HG03469 (cell line): ENCODE data around the gene WDCP.
"Not testable (repeated sequence)": the region's sequence is repeated elsewhere in the genome, so short reads cannot be mapped to it uniquely, and the experiment has no call there.

ENCODE experiments used
- ATAC-seq: cut with Tn5 transposase; IDR thresholded peaks from one replicate; pipeline ENCODE4 v1.9.1; 2021; ENCODE audit warnings: mild to moderate bottlenecking, moderate library complexity, moderate number of reproducible peaks; ENCODE audit not compliant: unreplicated experiment

The WDCP gene

GRCh38 chr2:24046930-24047702, at the start of gene WDCP:
Gene WDCP, minus strand, starts transcription at chr2:24047391. Its CDS starts 7,897 bp downstream, at chr2:24039494.
- ATAC-seq = peak; percentile 90

- not testable (repeated sequence) for ATAC-seq
These were observed 48.0 kb upstream of the WDCP start for GRCh38 chr2:24095171-24095677.

- ATAC-seq = not testable (repeated sequence)
These were observed 46.1 kb upstream of the WDCP start for GRCh38 chr2:24093270-24093669.

GRCh38 chr2:24088821-24089359, 41.7 kb upstream of the WDCP start:
- ATAC-seq = no peak

GRCh38 chr2:24087032-24087431, 39.8 kb upstream of the WDCP start:
- no peak for ATAC-seq

GRCh38 chr2:24086241-24086640, 39.0 kb upstream of the WDCP start:
- no peak for ATAC-seq

GRCh38 chr2:24085200-24085489, 38.0 kb upstream of the WDCP start:
- ATAC-seq = no peak

GRCh38 chr2:24084386-24085199, 37.4 kb upstream of the WDCP start, which contains the start of gene TP53I3:
Gene TP53I3, minus strand, starts transcription at chr2:24084834. Its CDS starts 508 bp downstream, at chr2:24084326.
- peak; percentile 42 for ATAC-seq

GRCh38 chr2:24083567-24084385, 36.6 kb upstream of the WDCP start:
- ATAC-seq = peak; percentile 78

- no peak for ATAC-seq
These were observed 35.8 kb upstream of the WDCP start for GRCh38 chr2:24082787-24083566.

- ATAC-seq = no peak
These were observed 33.5 kb upstream of the WDCP start for GRCh38 chr2:24080701-24081100.

GRCh38 chr2:24077879-24078278, 30.7 kb upstream of the WDCP start:
- no peak for ATAC-seq

GRCh38 chr2:24077535-24077877, 30.3 kb upstream of the WDCP start:
- no peak for ATAC-seq

- ATAC-seq = no peak
These were observed 29.8 kb upstream of the WDCP start for GRCh38 chr2:24076849-24077534.

GRCh38 chr2:24075915-24076848, 29.0 kb upstream of the WDCP start, which contains the start of gene SF3B6:
Gene SF3B6, minus strand, starts transcription at chr2:24076326. Its CDS starts 97 bp downstream, at chr2:24076229.
- ATAC-seq = peak; percentile 91

GRCh38 chr2:24075259-24075658, 28.1 kb upstream of the WDCP start:
- no peak for ATAC-seq

GRCh38 chr2:24073816-24074215, 26.6 kb upstream of the WDCP start:
- no peak for ATAC-seq

GRCh38 chr2:24072259-24072658, 25.1 kb upstream of the WDCP start:
- ATAC-seq = no peak
